Measurements from ENCODE around the gene FAM174C. TPM values are rescaled to one million over a fixed set of nuclear protein-coding genes. Genes with fewer than 3 reads are reported as not detected.

Gene FAM174C
- total and polyA plus RNA-seq, 2 of the 8 experiments (the other 6 are each of a cell fraction or from before 2014, with no cell fraction given): 44.5 to 125 TPM

- TF ChIP-seq HDAC2 (IDR thresholded peaks at IDR 0.05; ENCODE audit: borderline replicate concordance in 1 of 2, low read depth in 2 of 2, low read length in 2 of 2): no peak
- no peak for TF ChIP-seq E2F6 (IDR thresholded peaks at IDR 0.05)
- TF ChIP-seq SIN3A (conservative IDR thresholded peaks at IDR 0.05 in 1 of 2, IDR thresholded peaks at IDR 0.05 in 1 of 2; ENCODE audit: low read depth in 1 of 2, low read length in 2 of 2): no peak
- TF ChIP-seq CBX8 (IDR thresholded peaks at IDR 0.05; ENCODE audit: borderline replicate concordance, low read depth, low read length): no peak
- no peak for TF ChIP-seq CEBPB (IDR thresholded peaks at IDR 0.05; ENCODE audit: low read depth, low read length)
Observed at GRCh38 chr19:1294688-1295087, 19.4 kb downstream of the FAM174C start (continued).

All from H1 (cell line).